NCI-H510A (cell line): ENCODE results near the gene SNX15.
A peak's percentile ranks its signal among the peaks of the same experiment; 100 is the strongest.

Experiments
- DNase-seq: peaks from one replicate; lab custom pipeline; 2025; lab: John Stamatoyannopoulos, UW

The SNX15 gene

GRCh38 chr11:65057526-65057925 is 30.3 kb downstream of the SNX15 start:
- DNase-seq = no peak

- DNase-seq = peak; percentile 30
These were observed 30.8 kb downstream of the SNX15 start for GRCh38 chr11:65058012-65058411.

- DNase-seq = no peak
These were observed 31.3 kb downstream of the SNX15 start, which contains the start of gene NAALADL1 for GRCh38 chr11:65058419-65059054. Gene NAALADL1, minus strand, starts transcription at chr11:65058553. Its CDS starts 32 bp downstream, at chr11:65058521.

- DNase-seq = no peak
These were observed 32.3 kb downstream of the SNX15 start for GRCh38 chr11:65059523-65059922.

DNA sequence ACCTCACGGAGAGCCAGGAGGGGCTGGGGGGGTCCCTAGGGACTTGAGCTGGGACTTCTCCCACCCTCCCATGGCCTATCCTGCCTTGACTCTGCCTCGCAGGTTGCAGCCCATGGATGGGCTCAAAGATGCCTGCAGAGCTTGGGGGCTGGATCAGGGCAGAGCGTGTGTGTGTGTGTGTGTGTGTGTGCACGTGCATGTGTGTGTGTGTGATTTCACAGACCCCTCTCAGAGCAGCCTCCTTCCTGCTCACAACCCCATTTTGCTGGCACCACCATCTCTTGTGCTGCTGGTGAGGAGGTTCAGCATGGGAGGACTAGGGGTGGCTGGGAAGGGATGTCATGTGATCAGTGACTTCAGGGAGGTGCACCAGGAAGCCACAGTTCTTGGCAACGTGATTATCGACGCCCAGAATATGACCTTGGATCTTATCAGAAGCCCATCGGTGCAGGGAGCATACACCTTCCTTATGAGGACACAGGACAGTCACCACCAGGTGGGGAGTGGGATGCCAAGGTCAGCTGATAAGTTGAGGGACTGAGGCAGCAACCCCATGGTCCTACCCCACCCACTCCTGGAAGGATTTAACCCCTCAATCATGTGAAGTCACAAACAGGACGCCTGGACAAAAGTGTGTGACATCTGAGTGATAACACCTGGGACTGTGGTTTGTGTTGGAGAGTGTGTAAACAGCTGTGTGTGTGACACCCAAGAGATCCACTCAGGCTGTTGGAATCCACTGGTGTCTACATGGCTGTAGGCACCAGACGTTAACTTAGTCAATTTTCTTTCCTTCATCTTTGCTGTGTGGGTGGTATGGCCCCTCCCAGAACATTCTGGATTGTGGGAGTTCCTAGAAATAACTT is 33.0 kb downstream of the SNX15 start:
- no peak for DNase-seq

DNA sequence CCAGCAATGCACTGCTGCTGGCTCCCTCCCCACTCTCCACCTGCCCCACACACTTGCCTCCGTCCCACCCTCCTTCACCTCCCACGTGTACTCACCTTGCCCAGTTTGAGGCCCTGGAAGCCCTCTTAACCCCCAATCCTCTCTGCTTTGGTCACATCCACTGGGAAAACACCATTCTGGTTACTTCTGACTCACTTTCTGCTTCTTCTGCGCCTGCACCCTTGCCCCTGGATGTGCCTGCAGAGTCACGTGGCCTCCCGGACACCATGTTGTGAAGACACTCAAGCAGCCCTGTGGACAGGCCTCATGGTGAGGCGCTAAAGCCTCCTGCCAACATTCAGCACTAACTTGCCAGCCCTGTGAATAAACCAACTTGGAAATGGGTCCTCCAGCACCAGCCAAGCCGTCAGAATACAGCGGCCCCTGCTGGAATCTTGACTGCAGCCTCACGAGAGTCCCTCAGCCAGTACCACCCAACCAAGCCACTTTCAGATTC is 33.7 kb downstream of the SNX15 start:
- no peak for DNase-seq

DNA sequence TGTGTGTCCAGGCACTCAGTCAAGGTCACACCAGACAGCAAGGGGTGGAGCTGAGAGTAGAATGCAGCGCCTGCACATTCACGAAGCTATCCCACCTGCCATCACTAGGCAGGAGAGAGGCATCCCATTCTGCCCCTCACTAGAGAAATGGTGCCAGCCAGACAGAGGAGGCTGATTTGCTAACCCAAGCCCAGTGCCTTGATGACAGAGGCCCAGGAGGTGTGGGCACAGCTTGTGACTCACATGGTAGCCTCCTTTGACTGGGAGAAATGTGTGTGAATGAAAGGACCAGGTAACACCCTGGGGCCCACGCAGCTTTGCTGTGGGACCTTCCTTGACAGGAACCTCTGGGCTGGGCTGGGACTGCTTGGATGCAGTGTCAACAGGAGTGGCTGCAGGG is 36.3 kb downstream of the SNX15 start:
- no peak for DNase-seq

DNA sequence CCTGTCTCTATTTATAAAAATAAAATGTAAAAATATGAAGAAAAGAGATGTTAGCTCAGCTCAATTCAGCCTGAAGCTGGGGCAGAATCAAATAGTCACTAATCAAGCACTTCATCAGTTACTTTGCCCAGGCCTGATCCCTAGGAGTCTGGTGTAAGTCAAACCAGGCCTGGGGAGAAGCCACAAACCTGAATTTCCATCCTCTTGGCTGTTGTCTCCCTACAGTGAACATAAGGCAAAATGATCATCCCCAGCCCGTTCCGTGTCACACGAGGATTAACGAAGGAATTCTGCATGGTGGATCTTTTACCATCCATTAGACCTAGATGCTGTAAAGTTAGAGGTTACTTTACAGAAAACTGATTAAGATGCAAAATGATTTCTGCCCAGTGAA is 37.6 kb downstream of the SNX15 start:
- DNase-seq = no peak

DNA sequence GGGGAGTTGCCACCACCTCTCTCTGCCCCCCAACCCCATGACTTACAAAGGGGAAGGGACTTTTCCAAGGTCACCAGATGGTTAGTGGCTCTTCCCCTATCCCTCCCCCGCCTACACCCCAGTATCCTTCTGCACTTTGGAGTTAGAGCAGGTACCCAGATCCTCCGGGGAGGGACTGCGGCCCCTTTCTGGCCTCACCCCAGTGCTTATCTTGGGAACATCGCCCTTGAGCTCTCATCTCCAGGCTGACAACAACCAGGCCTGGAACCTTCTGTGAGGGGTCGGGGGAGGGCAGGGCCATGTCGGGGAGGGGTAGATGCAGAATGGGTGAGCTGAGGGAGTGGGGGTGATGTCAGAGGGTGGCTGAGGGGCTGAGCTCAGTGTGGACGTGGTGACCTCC is 38.6 kb downstream of the SNX15 start:
- DNase-seq = no peak

DNA sequence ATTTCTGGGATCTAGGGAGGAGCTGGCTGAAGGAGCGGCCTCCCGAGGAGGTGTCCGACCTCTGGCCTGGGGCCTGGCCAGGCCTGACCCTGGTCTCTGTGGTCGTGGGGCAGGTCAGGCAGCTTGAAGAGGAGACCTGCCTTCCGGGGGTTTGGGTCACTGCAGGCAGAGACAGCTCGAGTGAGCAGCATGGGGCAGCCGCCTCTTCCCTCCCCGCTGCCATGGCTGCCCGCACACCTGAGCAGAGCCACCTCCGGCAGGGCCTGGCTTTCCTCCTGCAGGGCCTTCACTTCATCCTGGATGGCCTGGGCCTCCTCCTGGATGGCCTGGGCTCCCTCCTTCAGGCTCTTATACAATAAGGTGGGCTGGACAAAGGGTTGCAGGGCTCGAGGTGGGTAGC is 39.1 kb downstream of the SNX15 start:
- no peak for DNase-seq

DNA sequence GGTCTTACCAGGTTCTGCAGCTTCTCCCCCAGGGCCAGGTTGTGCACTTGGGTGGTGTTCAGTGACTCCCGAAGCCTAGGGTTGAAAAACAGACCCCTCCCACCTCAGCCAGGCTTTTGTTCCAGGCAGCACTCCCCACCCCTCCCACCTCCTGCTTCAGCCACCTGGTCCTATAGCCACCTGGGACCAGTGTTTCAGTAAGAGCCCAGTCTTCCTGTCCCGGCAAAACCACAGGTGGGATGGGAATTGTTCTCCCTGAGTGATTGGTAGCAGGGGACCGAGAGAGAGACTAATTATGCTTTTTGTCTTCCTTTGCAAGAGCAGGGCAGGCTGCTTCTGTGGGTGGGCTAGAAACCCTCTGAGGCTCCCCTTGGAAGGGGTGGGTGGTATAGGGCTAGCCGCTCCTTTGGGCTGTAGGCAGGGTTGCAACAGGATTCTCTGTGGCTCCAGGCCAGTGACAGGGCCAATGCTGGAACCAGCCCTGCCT is 39.6 kb downstream of the SNX15 start:
- DNase-seq = peak; percentile 65

- DNase-seq = no peak
These were observed 40.2 kb downstream of the SNX15 start for GRCh38 chr11:65067446-65067845.

GRCh38 chr11:65069217-65069616 is 42.0 kb downstream of the SNX15 start:
- no peak for DNase-seq

DNA sequence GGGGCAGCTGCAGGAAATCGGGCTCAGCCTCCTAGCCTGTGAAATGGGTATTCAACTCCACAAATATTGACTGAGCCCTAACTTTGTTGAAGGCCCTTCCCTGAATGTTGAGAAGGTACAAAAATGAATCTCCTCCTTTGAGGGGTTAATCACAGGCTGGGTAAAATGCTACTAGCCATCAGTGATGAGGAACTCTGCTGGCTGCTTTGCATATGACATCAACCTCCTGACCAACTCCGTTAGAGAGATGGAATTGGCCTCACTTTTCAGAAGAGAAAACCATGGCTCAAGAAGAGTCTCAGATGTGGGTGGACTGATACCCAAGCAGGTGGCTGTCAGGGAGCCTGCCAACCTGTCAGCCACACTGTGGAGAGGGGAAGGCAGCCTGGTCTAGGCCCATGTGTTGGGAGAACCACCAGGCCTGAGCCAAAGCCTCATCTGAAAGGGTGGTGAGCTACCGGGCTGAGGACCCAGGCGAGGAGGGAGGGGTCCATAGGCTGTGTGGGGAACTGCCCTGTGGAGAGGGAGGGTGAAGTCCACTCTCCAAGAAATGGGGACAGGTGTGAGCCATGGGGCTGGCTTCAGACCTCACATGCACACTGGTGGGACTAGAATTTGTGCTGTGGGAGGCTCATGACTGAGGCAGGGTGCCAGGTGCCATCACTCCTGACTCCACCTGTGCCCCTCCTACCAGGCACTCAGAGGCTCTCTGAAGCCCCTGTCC is 44.8 kb downstream of the SNX15 start:
- no peak for DNase-seq

DNA sequence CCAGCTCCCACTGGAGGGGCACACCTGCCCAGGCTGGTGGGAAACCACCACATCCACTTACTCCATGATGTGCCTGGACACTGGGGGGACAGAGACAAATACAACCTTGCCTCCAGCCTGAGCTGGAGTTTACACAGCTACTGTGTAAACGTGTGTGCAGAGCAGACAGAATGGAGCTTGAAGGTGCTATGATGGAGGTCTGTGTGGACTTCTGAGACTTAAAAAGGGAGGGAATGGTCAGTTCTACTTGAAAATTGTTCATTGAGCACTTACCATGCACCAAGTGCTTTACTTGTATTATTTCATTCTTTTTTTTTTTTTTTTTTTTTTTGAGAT is 45.4 kb downstream of the SNX15 start:
- no peak for DNase-seq

GRCh38 chr11:65077451-65077850 is 50.2 kb downstream of the SNX15 start:
- no peak for DNase-seq

DNA sequence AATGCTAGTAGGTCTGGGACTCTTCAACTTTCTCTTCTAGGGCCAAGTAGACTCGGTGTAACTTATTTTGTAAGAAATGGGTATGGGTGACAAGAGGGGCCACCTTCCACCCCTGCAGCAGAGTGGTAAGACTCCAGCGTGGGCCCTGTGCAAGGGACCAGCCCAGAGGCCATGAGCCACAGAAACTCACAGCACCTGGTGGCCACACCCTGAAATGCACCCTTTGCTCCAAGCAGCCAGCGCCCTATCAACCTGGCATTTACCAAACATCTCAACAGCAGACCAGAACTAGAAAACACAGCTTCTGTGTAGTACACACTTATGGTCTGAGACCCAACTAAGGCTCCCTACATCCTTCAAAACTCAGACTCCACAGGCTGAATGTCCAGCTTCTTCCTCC is 50.9 kb downstream of the SNX15 start:
- DNase-seq = no peak

DNA sequence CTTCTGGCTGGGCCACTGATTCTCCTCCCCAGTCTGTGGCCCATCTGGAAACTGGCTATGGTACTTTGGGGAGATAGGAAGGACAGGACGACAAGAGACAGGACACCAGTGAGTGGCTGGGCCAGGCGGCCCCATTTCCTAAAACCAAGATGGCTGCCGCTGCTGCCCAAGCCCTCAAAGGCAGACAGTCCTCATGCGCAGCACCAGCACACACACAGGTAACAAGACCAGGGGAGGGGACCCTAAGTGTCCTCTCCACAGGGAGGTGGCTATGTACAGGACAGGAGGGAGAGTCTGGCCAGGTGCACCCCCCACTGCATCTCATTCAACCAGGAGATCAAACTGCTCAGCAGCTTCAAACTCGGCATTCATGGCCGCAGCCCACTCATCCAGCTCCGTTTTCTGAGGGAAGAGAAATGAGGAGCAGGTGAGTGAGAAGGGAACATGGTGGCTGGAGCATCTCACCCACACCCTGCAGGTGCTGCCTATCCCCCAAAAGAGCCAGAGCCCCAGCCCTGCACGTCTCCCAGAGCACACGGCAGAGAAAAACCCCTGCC is 51.6 kb downstream of the SNX15 start:
- no peak for DNase-seq

- no peak for DNase-seq
These were observed 56.0 kb downstream of the SNX15 start for GRCh38 chr11:65083134-65083833.

DNA sequence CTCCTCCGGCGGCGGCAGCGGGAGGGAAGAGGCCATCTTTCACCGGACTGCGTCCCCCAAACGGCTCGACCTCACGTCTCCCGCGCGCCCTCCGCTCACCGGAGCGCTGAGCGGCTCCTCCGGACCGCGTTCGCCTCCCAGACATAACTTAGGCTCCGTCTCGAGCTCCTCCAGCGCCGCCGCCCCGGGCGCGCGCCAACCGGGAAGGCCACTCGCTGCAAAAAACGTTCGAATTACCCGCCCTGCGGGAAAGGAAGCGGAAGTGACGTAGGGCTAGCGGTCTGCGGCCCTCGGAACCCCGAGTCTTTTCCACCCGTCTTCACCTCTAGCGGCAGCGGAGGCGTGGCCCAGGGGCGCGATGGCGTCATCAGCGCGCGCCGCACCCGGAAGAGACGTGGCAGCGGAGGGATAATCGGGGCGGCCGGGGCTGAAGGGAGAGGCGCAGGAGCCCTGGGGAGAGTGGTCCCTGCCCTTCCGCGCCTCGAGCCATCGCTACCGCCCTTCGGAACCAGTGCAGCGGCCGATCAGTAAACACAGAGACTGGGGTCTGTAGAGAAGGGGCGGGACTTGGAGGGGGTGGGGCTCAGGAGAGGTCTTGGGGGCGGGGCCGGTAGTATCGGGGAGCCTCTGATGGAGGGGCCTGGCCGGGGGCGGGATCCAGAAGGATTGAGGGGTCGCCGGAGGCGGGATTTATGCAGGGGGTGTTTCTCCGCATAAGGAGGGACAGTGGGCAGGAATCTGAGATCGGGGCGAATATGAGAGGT is 56.8 kb downstream of the SNX15 start, which contains the start of the genes CDCA5 and ZFPL1:
Gene CDCA5, minus strand, starts transcription at position 207 of the 764 bp plus-strand sequence. Its CDS starts 62 bp downstream, at position 145.
Gene ZFPL1, plus strand, starts transcription at position 389 of the 764 bp plus-strand sequence. CDS start 477 bp downstream, outside the sequence.
- DNase-seq = peak; percentile 92
